HG03378 (cell line): ENCODE results near the gene C1QTNF12.

ENCODE experiments used
- ATAC-seq: cut with Tn5 transposase; IDR thresholded peaks from one replicate; pipeline ENCODE4 v1.9.1; 2021; ENCODE audit warnings: mild to moderate bottlenecking, moderate library complexity; ENCODE audit not compliant: unreplicated experiment

The C1QTNF12 gene

DNA sequence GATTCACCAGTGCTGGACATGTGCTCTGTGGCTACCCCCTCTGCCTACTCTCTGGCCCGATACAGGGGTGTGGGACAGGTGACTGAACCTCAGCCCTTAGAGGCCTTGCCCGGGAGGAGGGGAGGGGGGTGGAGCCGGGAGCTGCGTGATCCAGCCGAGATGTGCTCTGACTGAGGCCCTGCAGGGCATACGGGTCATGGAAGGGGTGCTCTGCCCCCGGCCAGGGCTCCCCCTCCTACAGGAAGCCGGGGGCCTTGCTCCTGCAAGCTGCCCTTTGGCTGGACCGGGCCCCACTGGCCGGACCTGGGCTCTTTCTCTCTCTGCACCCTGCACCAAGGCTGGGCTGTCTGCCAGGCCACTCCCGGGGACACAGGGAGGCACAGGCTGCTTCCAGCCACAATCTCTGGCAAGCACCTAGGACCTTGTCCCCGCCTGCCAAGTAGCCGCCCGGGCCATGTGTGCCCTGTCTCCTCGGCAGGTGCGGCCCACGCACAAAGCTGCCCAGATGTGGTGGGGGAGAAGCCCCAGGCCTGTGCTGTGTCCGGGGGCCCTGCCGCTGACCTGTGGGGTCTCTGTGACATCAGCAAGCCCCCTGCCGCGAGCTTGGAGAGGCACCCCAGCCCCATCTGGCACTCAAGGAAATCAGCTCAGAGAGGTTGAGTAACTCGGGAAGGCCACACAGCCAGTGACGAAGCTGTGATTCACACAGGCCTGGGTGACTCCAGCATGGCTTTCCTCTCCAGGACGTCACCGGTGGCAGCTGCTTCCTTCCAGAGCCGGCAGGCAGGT is 35.2 kb upstream of the C1QTNF12 start:
- no peak for ATAC-seq

DNA sequence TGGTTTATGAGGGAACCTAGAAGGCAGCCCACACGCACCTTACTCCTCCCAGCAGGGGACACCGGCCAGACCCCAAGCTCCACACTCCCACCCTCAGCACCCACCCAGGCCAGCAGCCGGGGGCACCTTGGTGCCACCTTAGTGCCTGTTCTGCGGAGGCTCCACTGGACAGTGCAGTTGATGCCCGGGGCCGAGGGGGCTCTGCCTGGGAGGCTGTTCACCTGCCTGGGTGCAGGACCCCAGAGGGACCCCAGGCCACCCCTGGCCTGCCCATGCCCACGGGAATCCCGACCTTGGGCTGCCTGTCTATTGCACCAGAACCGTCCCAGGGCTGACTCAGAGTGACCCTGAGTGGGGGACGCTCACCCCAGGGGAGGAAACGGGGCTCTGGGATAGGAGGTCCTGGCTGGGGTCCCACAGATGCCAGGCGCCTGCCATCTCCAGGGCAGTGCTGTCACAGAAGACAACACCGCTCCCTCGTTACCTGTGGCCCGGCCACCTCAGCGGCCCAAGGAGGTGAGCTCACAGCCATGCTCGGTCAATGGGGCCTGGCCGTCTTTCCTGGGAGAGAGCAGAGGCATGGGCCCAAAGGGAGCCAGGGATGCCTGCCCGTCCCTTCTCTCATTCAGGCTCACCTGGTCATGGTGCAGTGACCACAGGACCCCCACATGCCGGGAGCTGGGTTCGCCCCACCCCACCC is 34.4 kb upstream of the C1QTNF12 start:
- no peak for ATAC-seq

DNA sequence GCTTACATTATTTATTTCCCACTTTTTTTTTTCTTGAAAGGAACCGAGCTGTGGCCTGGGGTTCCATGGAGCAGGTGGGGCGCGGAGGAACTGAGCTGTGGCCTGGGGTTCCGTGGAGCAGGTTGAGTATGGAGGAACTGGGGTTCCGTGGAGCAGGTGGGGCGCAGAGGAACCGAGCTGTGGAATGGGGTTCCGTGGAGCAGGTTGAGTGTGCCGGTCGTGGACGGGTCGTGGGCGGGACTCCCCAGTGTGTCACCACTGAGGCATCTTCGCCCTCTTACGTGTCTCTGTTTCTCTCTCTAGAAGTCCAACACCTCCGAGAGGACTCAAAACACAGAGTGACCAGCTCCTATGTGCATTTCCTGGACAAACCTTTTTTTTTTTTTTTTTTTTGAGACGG is 32.5 kb upstream of the C1QTNF12 start:
- no peak for ATAC-seq

DNA sequence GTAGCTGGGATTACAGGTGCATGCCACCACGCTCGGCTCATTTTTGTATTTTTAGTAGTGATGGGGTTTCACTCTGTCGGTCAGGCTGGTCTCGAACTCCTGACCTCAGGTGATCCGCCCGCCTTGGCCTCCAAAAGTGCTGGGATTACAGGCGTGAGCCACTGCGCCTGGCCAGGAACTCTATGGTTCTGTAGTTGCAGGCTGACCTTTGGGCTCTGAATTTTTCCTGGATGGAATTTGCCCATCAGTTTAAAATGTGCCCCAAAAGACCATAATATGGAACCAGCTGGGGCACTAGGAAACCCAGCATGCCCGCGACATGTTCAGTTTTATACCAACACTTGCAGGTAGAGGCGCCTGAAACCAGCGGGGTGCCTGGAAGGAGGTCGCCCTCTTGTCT is 32.1 kb upstream of the C1QTNF12 start:
- no peak for ATAC-seq

DNA sequence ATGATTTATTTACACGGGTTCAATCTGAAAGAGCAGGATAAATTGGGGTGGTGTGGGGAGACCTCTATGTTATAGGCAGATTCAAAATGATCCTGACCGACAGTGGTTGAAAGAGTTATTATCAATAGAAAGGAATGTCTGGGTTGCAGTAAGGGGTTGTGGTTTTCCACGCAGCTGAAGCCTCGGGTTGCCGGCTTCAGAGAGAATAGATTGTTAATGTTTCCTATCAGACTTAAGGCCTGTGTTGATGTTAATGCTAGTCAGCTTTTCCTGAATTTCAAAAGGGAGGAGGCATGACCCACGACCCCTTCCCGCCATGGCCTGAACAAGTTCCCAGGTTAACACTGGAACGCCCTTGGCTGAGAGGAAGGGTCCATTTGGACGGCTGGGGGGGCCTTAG is 29.3 kb upstream of the C1QTNF12 start:
- no peak for ATAC-seq

DNA sequence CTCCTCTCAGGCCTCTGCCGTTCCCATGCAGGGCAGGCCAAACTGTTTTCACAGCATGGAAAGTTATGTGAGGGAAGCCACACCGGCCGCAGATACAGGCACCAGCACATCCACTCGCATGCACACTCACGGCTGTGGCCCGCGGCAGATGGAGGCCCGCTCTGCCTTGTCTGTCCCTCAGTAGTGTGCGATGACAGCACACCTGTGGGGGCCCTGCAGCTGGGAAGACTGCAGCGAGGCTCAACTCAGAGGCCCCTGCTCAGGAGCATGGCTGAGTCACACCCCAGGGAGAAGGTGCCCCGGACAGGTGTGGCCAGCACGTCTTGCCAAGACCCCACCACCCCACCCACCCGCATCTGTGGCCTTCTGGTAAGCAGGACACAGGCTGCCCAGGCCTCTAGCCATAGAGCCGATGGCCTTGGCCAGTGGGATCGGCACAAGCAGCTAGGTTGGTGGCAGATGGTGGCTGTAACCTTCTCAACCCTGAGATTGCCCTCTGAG is 28.5 kb upstream of the C1QTNF12 start:
- ATAC-seq = no peak

DNA sequence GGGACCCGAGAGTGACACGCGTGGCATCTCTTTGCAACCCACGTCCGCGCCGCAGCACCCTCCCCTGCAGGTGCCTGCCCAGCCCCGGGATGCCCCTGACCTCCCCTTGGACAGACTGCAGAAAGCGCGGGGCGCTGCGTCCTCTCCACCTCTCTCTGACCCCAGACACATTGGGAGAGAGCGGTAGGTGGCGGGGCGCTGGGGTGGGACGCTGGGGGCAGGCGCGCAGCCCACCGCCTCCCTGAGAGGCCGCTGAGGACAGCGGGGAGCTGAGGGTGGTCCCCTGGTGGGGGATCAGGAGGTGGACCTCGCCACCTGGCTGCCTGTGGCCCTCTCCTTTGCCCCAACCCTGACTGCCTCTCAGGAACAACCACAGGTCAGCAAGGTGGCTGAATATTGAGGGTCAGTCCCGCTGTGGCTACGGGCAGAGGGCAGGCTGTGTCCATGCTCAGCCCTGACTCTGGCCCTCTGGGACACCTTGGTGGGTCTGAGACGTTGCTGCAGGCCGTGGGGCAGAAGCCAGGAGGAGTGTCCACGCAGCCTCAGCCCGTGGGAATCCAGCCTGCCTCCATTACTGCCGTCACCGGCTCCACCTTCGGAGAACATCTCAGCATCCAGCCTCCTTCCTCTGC is 27.9 kb upstream of the C1QTNF12 start:
- no peak for ATAC-seq

DNA sequence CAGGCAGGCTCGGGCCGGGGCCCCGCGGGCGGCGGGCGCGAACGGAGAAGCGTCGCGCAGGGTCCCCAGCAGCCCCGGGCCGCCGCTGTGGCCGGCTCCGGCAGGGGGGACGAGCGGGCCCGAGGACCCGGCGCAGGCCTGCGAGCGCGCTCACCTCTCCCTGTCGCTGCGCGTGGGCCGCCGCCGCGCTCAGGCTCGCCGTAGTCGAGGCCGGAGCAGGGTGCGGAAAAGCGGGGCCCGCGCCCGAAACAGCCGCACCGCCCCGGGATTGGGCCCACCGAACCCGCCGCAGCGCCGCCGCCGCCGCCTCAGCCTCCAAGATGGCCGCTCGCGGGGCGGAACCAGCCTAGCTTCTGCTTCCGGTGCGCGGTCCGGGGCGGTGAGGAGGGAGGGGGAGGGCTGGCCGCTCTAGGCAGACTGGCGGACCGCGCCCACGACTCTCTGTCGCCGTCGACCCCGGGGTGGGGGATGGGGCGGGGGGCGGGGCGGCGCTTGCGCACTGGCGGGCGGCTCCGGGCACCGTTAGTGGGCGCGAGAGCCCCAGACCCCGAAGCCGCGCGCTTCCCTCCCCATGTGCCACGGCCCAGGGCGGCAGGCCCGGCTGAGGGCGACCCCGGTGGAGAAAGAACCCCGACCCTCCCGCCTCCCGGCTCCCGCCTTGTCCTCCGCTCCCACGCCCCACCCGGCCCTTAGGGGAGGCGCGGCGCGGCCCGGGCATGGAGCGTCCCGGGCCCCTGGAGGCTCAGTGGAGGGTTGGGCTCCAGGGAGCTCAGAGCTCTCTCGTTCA is 27.2 kb upstream of the C1QTNF12 start, which contains the start of gene UBE2J2:
Gene UBE2J2, minus strand, starts transcription at position 343 of the 787 bp plus-strand sequence. CDS start 5,862 bp downstream, outside the sequence.
- ATAC-seq = no peak

DNA sequence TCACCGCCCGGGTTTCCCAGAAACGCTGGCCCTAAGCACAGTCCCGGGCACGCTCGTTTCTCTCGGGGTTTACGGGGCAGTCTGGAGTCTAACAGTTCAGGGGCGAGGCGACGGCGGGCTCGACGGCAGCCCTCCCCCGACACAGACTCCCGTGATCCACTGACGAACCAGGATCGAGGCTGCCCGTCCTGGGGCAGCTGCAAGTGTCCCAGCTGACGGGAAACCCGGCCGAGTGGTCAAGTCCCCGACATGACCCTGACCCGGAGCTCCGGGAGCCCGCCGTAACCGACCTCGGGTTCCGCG is 26.6 kb upstream of the C1QTNF12 start:
- no peak for ATAC-seq

DNA sequence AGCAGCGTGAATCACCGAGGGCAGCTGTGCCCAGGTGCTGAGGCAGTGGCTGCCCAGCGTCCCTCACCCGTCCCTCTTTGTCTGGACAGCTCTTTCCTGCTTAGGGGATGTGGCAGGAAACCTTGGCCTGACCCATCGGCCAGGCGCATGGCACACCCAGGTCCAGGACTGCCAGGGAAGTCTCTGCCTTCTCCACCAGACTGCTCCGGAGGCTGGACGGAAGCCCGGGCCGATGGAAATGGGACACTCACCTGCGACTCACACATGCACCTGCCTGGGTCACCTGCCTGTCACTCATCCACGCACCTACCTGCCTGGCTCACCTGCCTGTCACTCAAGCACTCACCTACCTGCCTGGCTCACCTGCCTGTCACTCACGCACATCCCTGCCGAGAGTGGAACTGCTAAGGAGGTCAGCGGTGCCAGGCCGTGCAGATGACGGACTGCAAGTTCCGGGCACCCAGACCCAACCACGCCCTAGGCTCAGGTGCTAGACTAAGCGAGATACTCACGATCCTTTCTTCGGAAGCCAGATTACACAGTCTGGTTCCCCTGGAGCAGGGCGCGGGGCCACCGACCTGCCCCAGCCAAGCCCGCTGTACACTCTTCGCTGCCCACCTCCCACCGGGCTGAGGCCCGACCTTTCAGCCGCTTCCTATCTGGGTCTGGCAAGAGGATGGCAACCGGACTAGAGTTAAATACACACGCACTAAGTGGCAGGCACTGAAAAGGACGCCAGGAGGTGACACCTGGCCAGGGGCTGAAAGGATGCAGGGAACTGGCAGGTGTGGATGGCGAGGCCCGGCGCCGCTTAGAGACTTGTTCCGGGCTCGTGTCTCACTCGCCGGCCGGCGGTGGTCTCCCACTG is 26.1 kb upstream of the C1QTNF12 start:
- no peak for ATAC-seq

DNA sequence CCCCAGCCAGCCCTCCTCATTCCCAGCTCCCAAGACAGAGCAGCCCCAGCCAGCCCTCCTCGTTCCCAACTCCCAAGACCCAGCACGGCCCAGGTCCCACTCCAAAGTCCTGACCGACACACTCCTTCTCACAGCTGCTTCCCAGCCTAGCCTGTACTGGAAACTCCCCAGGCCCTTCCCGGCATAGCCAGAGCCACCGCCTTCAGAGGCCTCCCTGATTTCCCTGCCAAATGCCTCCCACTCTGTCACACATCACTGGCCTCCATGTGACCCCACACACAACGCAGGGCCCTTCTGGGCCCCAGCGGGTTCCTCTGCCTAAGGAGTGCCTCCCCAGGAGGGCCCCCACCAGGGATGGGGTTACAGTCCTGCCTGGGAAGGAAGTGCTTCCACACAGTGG is 24.3 kb upstream of the C1QTNF12 start:
- no peak for ATAC-seq

DNA sequence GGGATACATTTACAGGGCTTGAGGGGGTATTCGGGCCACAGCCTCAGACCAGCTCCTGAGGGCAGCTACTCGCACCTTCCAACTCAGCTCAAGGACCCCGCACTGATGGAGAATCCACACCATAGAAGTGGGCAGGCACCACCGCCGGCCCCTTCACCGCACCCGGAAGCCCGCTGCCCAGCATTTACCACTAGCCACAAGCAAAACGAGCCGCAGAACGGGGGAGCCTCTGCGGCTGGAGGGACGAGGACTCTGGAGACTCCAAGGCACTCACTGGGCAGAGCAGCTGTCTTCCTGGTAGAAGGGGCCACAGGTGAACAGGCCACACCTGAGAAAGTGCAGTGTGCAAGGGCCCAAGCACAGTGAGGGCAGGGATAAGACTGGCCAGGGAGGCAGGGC is 21.8 kb upstream of the C1QTNF12 start:
- ATAC-seq = no peak

DNA sequence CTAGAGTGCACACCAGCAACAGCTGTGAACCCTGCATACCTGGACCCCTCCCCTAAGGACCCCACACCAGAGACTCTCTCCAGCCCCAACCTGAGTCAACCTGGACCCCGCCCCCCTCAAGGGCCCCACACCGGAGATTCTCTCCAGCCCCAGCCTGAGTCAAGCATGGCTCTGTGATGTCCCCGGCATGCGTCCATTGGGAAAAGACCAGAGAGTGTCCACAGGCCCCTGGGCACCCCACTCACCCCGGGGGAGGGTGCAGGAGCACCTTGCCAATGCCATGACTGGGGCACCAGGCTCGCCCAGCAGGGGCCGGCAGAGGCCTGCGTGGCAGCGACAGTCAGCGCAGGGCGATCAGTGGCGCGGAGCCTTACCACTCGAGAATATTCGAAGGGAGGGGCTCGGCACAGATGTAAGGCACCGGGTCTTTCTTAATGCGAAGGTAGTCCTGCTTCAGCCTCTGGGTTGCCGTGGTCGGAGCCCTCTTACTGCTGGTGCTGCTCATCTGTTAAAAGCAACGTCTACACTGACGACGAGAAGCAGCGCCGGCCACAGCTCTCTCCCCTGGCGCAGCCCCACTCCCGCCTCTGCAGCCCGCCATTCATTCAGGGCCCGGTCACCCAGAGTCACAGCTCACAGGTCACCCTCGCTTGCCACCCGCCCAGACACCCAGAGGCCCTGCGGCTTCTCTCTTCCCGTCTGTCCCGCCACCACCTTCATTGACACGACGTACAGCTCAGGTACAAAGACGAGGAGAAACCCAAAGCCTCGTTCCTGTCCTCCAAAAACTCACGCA is 21.2 kb upstream of the C1QTNF12 start:
- ATAC-seq = no peak

DNA sequence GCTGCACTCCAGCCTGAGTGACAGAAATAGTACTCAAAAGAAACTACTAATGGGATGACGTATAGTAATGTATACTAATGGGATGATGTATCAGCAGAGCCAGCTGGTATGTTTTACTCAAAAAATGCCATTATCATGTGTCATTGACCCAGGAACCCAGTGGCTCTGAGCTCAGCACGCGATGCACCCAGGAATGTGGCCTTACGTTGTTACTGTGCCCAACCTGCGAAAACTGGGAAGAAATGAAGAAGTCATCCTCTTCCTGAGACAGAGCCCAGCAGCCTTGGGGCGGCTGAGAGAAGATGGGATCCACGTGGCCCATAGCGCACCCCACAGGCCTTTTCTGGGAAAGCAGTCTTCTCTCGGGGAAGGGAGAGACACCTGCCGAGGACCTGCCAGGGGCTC is 18.3 kb upstream of the C1QTNF12 start:
- no peak for ATAC-seq

DNA sequence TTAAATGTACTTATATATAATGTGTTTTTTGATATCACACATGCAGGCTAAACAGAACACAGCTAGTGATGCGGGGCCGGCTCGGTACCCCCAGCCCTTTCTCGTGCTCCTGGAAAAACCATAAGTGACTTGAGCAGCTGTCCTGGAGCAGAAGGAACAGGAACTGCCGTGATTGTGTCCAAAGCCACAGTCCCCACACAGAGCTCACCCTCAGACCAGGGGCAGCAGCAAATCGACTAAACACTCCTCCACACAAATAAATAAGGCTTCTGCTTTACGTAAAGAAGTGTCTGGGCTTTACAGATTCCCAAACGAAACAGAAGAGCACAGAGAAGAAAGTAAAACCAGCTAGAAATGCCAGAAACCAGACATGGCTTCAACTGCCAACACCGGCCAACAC is 17.5 kb upstream of the C1QTNF12 start:
- ATAC-seq = no peak

DNA sequence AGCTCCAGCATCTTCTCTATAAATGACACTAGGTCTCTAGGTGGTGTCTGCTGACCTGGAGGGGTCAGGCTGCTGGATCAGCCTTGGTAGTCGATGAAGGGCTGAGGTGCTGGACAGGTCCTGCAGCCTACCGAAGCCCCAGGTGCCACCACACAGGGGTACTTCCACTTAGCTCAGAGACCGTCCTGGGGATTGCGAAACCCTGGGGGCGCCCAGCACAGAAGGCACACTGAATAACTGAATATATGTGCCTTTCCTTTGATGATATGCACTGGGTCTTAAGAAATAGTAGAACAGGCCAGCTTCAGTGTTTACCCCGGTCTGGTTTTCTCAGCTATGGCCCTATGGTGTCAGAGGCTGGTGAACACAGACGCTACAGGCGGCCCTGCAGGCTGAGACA is 16.2 kb upstream of the C1QTNF12 start:
- no peak for ATAC-seq

DNA sequence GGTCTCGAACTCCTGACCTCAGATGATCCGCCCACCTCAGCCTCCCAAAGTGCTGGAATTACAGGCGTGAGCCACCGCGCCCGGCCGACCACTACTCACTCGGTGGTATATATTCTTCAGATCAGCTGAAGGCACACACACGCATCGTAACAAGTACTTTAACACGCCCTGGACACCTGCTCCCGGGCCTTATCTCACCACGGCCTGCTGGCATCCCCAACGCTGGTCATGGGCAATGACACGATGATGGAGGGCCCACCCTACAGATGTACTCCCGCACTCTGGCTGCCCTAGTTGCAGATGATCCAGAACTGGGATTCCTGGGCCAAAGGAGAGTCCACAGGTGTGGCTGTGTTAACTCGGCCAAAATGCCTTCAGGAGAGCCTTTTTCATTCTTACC is 15.5 kb upstream of the C1QTNF12 start:
- ATAC-seq = no peak

DNA sequence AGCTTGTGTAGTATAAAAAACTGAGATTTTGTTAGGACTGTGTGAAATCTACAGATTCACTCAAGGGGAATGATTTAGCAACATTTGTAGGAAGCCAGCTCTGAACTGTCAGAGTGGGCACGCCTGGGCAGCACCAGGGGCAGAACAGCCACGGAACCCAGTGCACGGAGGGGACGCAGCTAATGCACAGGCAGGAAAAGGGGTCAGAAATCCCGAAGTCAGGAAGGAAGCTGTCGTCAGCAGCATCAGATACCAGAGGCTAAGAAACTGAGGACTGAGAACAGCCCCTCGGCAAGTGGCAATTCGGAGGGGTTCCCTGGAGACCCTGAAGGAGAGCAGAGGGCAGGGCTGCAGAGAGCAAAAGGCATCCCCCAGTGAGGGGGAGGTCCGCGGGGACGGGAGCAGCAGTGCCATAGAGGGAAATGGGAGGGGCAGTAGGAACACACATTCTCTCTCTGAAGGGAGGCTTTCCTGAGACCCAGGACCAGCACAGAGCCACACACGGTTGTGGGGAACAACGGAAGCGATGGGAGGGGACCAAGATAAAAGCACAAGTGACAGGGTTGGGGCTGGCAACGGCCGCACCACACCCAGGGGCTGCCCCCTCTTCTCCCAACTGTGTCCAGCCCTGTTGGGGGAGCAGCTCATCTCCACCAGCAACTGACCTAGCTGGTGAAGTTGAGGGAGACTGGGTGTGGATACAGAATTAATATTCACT is 14.5 kb upstream of the C1QTNF12 start:
- no peak for ATAC-seq
